ENCODE results near the gene SQOR. TPM values are rescaled to one million over a fixed set of nuclear protein-coding genes. Genes with fewer than 3 reads are reported as not detected.

SQOR gene
- total and polyA plus RNA-seq, 8 donors, result 13.8 to 28.6 (median 24.2) TPM

GRCh38 chr15:45606413-45606812 lies 28.4 kb upstream of the SQOR start:
- DNase-seq (no peak), FAIRE-seq (no peak), ATAC-seq (no peak)
- Histone ChIP-seq H3K4me1 (no peaks in the 10 kb centered on the region), H3K27me3 (no peaks in the 10 kb centered on the region), H3K27ac (no peak overlapping the region), H3K4me3 (no peak overlapping the region), H3K9me3 (no peaks in the 10 kb centered on the region), H3K36me3 (peaks cover 0 to 13% (median 9%) of the 10 kb centered on the region in 3 donors)
- WGBS, 2 donors, result 81 to 90% methylated on average over 3 of the region's 3 CpGs
- intact Hi-C loops (cut with DNase I), result no loop called here
- no peak for TF ChIP-seq CTCF (IDR thresholded peaks at IDR 0.05)

DNA sequence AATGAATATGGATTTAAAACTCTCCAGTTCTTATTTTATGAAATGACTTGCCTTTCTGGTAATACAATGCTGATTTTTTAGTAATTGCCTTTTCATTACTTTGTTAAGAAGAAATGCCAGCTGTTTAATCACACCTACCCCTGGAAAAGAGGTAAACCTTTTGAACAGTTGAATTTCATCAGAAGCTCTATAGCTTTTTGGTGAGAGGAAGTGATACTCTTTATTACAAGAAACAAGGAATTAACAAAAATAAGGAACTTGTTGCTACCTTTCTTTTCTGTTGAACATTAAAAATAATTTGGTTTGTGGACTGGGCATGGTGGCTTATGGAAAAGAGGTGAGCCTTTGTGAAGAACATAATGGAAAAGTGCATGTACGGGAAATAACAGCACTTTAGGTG lies 28.0 kb upstream of the SQOR start:
- ATAC-seq (no peak), DNase-seq (no peak), FAIRE-seq (no peak)
- Histone ChIP-seq H3K27ac (no peak overlapping the region), H3K4me1 (no peaks in the 10 kb centered on the region), H3K9me3 (no peaks in the 10 kb centered on the region), H3K36me3 (peaks cover 0 to 13% (median 9%) of the 10 kb centered on the region in 3 donors), H3K27me3 (no peaks in the 10 kb centered on the region), H3K4me3 (no peak overlapping the region)
- intact Hi-C loops (cut with DNase I), result no loop called here
- 97 to 98% methylated on average over 1 of the region's 1 CpG for WGBS, 2 donors
- TF ChIP-seq CTCF (IDR thresholded peaks at IDR 0.05), result no peak

DNA sequence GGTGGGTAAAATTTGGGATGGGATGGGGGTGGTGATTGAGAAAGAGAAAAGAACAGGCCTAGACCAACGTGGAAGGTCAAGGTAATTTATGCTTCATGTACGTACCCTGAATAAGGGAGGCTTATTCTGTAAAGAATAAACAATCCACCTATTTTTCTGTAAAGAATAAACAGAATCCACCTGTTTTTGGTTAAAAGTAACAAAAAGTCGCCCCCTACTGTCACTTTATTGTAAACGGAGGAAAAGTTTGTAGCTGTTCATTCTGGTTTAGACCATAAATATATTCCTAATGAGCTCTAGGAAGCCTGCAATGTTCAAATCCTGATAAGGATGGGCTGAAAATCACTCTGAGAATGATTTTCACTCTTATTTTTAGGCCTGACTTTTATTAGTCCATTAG lies 23.5 kb upstream of the SQOR start:
- 14 to 17% methylated on average over 4 of the region's 4 CpGs for WGBS, 2 donors
- no peak for ATAC-seq
- peak; percentile 29 for FAIRE-seq
- Histone ChIP-seq H3K9me3 (no peaks in the 10 kb centered on the region), H3K4me1 (no peaks in the 10 kb centered on the region), H3K36me3 (peaks cover 0 to 9% (median 1%) of the 10 kb centered on the region in 3 donors), H3K27me3 (no peaks in the 10 kb centered on the region), H3K27ac (no peak overlapping the region), H3K4me3 (no peak overlapping the region)
- no peak for DNase-seq
- intact Hi-C loops (cut with DNase I), result loop anchor here in 2 of 3 donors (5.0 to 10.0 kb wide), 3 partner anchors 87 to 157 kb away; partner anchors contain the start of gene SLC30A4 (in 1 of the 2)
- TF ChIP-seq CTCF (IDR thresholded peaks at IDR 0.05), result peak in 2 of 4 donors; percentile 13 to 20

DNA sequence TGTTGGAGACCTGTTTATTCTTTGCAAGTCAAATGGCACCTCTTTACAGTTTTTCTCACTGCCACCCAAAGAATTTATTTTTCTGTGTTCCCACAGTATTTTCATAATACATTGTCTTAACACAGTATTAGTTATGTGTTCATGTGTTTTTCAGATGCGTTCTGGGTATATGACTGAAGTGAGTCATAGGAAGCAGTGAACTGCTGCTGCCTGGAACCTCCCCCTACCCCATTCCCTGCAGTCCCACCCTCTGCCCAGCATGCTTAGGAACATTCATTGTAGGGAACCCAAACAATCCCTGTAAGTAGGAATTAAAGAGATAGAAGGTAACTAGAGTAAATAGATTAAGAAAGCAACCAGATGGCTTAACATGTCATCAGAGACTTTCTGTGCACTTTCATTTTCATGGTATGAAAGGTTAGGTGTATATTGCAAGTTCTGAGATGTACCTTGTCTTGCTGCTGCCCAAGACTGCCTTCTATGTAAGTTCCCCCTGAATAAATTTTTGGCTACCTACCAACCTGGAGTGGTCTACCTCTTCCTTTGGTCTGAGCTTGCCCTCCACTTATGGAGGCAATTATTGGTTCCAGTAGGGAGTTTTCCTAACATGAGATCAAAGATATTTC lies 21.9 kb upstream of the SQOR start:
- H3K27ac ChIP-seq, result no peak overlapping the region
- intact Hi-C loops (cut with DNase I), result loop anchor here in 2 of 3 donors (5.0 to 10.0 kb wide), 3 partner anchors 88 to 158 kb away; partner anchors contain the start of gene SLC30A4 (in 1 of the 2)
- WGBS, 2 donors, result 64 to 69% methylated on average over 1 of the region's 1 CpG
- no peak for TF ChIP-seq CTCF (IDR thresholded peaks at IDR 0.05)
- H3K4me3 ChIP-seq, result no peak overlapping the region
- peaks cover 0 to 9% (median 0%) of the 10 kb centered on the region in 3 donors for H3K36me3 ChIP-seq
- no peak for DNase-seq
- H3K9me3 ChIP-seq, result no peaks in the 10 kb centered on the region
- ATAC-seq, result no peak
- no peaks in the 10 kb centered on the region for H3K27me3 ChIP-seq
- H3K4me1 ChIP-seq, result no peaks in the 10 kb centered on the region
- FAIRE-seq, result no peak

DNA sequence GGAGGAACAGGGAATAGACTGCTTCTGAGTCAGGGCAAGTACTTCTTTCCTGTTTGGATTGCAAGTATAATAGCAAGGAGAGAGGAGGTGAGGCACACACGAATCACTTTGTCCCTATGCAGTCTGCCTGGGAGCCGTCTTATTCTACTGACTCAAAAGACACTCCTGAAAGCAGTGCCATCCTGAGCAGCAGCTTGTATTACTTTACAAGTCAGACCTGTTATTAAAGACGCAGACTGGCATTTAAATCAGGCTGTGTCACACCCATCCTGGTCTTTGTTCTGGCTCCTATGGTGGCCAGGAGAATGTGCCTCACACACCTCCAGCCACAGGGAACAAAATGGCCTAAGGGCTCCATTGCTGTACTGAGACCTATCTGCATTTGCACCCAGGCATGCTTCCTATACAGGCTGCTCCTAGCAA lies 17.9 kb upstream of the SQOR start:
- Histone ChIP-seq H3K27me3 (no peaks in the 10 kb centered on the region), H3K4me1 (no peaks in the 10 kb centered on the region), H3K9me3 (no peaks in the 10 kb centered on the region), H3K4me3 (no peak overlapping the region), H3K36me3 (no peaks in the 10 kb centered on the region), H3K27ac (no peak overlapping the region)
- ATAC-seq (no peak), FAIRE-seq (no peak), DNase-seq (no peak)
- intact Hi-C loops (cut with DNase I), result loop anchor here in 1 of 3 donors (10.0 kb wide), 2 partner anchors 92 to 162 kb away; partner anchors contain the start of gene SLC30A4
- TF ChIP-seq CTCF (IDR thresholded peaks at IDR 0.05), result no peak
- 75 to 82% methylated on average over 3 of the region's 3 CpGs for WGBS, 2 donors

Data from pancreas (tissue), 10 donors.